GM19397 (cell line): ENCODE results near the gene FOXJ1.

Source experiments
- ATAC-seq: cut with Tn5 transposase; IDR thresholded peaks from one replicate; pipeline ENCODE4 v1.9.1; 2021; ENCODE audit warnings: mild to moderate bottlenecking, moderate library complexity; ENCODE audit not compliant: unreplicated experiment

Gene FOXJ1

GRCh38 chr17:76142039-76142584 lies 1.1 kb upstream of the FOXJ1 start:
- ATAC-seq: no peak

- no peak for ATAC-seq
These were observed 309 bp downstream of the FOXJ1 start for GRCh38 chr17:76140661-76141211.

- no peak for ATAC-seq
These were observed 1.0 kb downstream of the FOXJ1 start for GRCh38 chr17:76139801-76140660.

GRCh38 chr17:76138896-76139752 lies 1.9 kb downstream of the FOXJ1 start:
- no peak for ATAC-seq

GRCh38 chr17:76138234-76138895 lies 2.7 kb downstream of the FOXJ1 start:
- no peak for ATAC-seq

- ATAC-seq: no peak
These were observed 3.5 kb downstream of the FOXJ1 start for GRCh38 chr17:76137351-76138233.

GRCh38 chr17:76137001-76137350 lies 4.1 kb downstream of the FOXJ1 start:
- ATAC-seq: no peak

- no peak for ATAC-seq
These were observed 4.6 kb downstream of the FOXJ1 start for GRCh38 chr17:76136276-76137000.

GRCh38 chr17:76135810-76136188 lies 5.2 kb downstream of the FOXJ1 start:
- ATAC-seq: no peak

- no peak for ATAC-seq
These were observed 5.9 kb downstream of the FOXJ1 start for GRCh38 chr17:76134911-76135809.

GRCh38 chr17:76132574-76133338 lies 8.3 kb downstream of the FOXJ1 start:
- ATAC-seq: no peak

GRCh38 chr17:76131692-76132573 lies 9.1 kb downstream of the FOXJ1 start:
- no peak for ATAC-seq

GRCh38 chr17:76131051-76131691 lies 9.9 kb downstream of the FOXJ1 start:
- ATAC-seq: no peak

- no peak for ATAC-seq
These were observed 10.6 kb downstream of the FOXJ1 start for GRCh38 chr17:76130473-76130872.

GRCh38 chr17:76125922-76126321 lies 15.1 kb downstream of the FOXJ1 start:
- ATAC-seq: no peak

GRCh38 chr17:76125391-76125675 lies 15.7 kb downstream of the FOXJ1 start:
- ATAC-seq: no peak
